SKM-1 treated with dmso at 0.1 percent for 144 hours (cell line): ENCODE measurements around the gene SUN5.

Experiments used
- DNase-seq: peaks from one replicate; lab custom pipeline; 2025; ENCODE audit not compliant: unreplicated experiment; lab: John Stamatoyannopoulos, UW

Gene SUN5

DNA sequence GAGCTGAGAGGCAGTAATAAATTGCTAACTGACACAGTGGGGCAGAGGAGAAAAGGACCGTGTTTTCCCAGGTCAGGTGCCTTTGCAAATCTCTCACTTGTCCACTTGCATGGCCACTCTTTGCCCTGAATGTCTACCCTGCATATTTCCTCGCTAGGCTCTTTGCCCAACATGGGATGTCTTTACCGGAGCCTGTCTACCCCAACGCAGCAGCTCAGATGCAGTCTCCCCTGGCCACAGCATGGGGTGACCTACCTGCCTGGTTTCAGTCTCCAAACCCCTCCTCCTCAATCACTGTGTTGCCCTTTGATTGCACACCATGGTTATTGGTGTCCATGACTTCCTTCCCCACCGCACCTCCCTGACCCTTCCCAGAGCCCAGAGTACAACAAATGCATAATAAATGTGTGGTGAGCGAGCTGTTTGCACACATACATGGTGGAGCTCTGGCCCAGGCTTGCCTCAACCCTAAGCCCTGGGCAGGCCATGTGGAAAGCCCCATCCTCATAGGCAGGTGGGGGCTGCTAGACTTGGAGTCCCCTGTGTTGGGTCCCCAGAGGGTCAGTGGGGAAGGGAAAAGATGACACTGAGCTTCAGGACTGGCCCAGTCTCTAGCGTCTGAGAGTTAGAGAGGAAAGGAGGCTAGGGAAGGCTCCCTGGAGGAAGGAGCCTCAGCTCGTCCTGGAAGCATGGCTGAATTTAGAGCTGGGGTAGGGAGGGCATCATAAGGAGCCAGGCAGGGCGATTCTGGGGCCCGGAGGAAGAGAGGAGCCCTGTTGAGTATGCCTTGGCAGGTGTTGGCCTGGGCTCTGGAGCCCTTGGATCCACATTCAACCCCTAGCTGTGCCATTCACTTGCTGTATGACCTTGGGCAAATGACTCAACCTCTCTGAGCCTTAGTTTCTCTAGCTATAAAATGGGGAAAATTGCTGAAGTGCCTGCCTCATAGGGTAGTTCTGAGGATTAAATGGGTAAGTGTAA, 22.8 kb upstream of the SUN5 start:
- DNase-seq: no peak

GRCh38 chr20:33026072-33026778, 22.0 kb upstream of the SUN5 start:
- DNase-seq: no peak

- DNase-seq: no peak
Observed at GRCh38 chr20:33025318-33025876, 21.2 kb upstream of the SUN5 start.

GRCh38 chr20:33024609-33025317, 20.5 kb upstream of the SUN5 start:
- DNase-seq: no peak

GRCh38 chr20:33024243-33024560, 20.0 kb upstream of the SUN5 start:
- no peak for DNase-seq

DNA sequence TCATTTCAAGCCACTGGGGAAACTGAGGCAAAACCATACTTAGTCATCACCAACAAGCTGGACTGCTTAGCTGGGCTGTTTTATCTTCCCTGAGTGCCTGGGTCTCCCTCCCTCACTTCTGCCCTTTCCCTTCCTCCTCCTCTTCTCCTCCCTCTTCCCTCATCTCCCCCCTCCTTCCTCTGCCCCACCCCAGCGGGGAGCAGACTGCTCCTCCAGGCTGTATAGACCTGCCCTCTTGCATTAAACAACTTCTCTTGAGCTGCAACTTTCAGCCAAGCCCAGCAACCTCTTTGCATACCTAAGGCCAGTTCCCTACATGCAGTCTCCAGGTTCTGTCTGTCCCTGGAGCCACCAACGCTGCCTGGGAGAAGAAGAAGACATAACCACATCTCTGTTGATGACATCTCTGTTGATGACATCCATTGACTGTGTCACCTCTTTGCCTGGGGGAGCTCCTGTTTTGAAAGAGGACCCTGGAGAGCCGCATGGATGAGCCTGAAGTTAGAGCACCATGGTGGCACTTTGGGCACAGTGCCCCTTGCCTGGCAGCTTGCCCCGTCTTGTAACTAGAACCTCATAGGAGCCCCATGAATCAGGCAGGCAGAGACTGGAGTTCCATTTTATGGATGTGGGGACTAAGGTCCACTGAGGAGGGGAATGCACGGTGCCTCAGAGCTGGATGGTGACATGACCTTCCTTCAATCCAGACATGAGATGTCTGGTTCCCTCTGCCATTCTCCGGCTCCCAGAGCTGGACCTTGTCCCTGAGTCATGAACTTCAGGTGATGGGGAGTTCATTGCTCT, 19.4 kb upstream of the SUN5 start:
- no peak for DNase-seq

GRCh38 chr20:33022694-33023438, 18.6 kb upstream of the SUN5 start:
- DNase-seq: no peak

DNA sequence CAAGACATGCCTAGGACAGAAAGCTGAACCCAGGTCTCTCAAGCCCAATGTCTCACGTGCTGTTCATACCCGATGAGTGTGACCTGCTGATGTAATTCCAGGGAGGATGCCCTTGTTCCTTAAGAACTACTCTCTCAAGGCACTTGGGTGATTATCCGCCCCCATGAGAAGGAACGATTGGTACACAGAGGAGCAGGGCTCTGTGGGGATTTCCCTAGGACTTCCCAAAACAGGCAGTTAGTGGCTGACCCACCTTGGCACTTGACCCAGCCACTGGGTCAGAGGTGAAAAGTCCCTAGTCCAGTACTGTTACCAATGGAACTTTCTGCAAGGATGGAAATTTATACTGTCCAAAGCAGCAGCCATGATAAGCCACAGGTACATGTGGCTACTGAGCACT, 18.1 kb upstream of the SUN5 start:
- no peak for DNase-seq

- DNase-seq: no peak
Observed at GRCh38 chr20:33021879-33022278, 17.6 kb upstream of the SUN5 start.

DNA sequence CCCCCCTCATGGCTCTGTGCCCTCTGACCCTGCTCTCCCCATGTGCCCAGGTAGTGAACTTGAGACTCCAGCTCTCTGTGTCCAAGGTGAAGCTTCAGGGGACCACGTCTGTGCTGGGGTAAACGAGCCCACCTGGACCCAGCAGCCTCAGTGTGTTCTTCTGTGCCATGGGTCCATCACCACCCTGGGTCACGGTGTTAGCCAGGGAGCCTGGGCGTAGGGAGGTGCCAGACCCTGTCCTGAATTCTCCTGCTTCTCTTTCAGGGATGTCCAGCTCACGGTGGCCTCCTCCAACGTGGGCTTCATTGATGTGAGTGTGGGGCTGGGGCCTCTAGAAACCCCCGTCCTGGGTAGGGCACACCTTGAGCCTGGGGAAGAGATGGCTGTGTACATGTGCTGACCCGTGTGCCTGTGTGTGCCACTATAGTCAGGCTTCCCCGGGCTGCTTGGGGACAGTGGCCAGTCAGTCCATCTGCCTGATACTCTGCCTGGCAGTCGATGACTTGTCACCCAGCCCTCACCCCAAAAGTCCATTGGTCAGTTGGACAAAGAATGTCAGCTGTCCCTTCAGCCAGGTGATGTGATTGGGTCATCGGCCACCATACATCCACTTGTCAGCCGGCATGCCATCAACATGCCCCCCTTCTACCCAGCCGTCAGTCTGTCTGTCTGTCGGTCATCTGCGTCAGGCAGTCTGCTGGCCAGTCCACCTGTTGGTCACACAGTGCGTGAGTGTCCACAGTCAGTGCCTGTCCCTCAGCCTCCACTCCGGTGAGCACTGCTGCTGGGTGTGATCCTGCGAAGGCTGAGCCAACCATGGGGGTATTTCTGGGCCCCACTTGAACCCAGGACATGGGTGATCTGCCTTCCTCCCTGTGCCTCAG, 16.3 kb upstream of the SUN5 start:
- DNase-seq: no peak

- DNase-seq: no peak
Observed at GRCh38 chr20:33019465-33020277, 15.4 kb upstream of the SUN5 start.

- no peak for DNase-seq
Observed at GRCh38 chr20:33018169-33018931, 14.1 kb upstream of the SUN5 start.

DNA sequence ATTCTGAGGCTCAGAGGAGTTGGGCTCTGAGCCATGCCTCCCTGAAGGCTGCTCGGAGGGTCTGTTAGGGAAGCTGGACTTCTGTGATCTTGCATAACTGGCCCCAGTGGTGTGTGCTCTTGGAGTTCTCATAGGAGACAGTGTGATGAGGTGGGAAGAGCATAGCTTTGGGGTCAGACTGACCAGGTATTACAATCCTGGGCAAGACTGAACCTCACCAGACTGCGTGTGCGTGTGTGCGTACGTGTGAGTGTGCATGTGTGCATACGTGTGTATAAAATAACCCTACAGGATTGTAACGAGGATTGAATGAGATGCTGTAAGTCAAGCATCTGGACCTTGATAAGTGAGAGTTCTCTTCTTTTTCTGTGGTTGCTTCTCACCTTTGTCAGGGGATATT, 13.3 kb upstream of the SUN5 start:
- DNase-seq: no peak

- no peak for DNase-seq
Observed at GRCh38 chr20:33016581-33017109, 12.4 kb upstream of the SUN5 start.

- no peak for DNase-seq
Observed at GRCh38 chr20:33015700-33016580, 11.7 kb upstream of the SUN5 start.

DNA sequence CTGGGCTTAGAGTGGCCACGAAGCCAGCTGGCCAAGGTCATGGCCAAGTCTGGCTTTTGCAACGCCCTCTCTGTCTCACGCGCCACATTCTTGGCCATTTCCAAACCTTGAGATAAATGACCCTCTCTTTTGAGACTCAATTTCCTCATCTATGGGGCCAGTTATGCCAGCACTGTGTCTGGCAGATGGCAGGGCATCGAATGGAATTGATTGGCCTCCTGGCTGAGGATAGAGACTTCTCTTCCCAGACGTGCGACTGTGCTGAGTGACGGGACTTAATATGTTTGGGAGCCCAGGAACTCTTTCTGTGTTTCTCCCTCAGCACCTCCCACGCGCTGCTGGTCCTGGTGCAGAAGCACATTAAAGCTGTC, 10.9 kb upstream of the SUN5 start:
- no peak for DNase-seq
